K562 (cell line): ENCODE data around the gene ENOSF1. TPM values are rescaled to one million over a fixed set of nuclear protein-coding genes. Genes with fewer than 3 reads are reported as not detected.

ENCODE experiments used
- BACH1 ChIP-seq: fragments of 200-800 bp; sonication (Bioruptor generic); IDR thresholded peaks from 2 replicates; pipeline ENCODE4 v1.6.1; 2016; ENCODE audit warnings: missing genetic modification characterization, missing compliant biosample characterization
- BCOR ChIP-seq: fragments of 450-650 bp; IDR thresholded peaks from 2 replicates; pipeline ENCODE4 v1.6.1; 2016
- BDP1 ChIP-seq: IDR thresholded peaks from 3 replicates; pipeline ENCODE4 v1.6.1; 2011; ENCODE audit not compliant: insufficient read length, insufficient read depth
- CBFA2T3 ChIP-seq: fragments of 450-650 bp; IDR thresholded peaks from 2 replicates; pipeline ENCODE4 v1.6.1; 2017
- DIDO1 ChIP-seq: fragments of 450-650 bp; IDR thresholded peaks from 2 replicates; pipeline ENCODE4 v1.6.1; 2016; ENCODE audit warnings: low read depth, missing biosample characterization, missing genetic modification characterization
- DPF2 ChIP-seq: fragments of 450-650 bp; IDR thresholded peaks from 2 replicates; pipeline ENCODE4 v1.6.1; 2016
- EP400 ChIP-seq: fragments of 450-650 bp; IDR thresholded peaks from 2 replicates; pipeline ENCODE4 v1.6.1; 2017; ENCODE audit warnings: antibody characterized with exemption, mild to moderate bottlenecking, moderate library complexity
- GTF2F1 ChIP-seq: IDR thresholded peaks from 2 replicates; pipeline ENCODE4 v1.6.1; 2011; ENCODE audit warnings: low read depth, low read length, improper control_type of control experiment
- HMGXB4 ChIP-seq: sonication (generic); formaldehyde crosslinking; IDR thresholded peaks from 2 replicates; pipeline ENCODE4 v1.8.1; 2023; ENCODE audit warnings: mild to moderate bottlenecking, missing genetic modification reagents
- MAZ ChIP-seq, 2 experiments: fragments of 450-650 bp in 1 of 2; sonication (generic) in 1 of 2; formaldehyde crosslinking; IDR thresholded peaks in 1 of 2; conservative IDR thresholded peaks in 1 of 2; 2 replicates each; pipeline versions ENCODE4 v1.4.0 to v1.5.0; 2020; ENCODE audit warnings: mild to moderate bottlenecking in 1 of 2, missing genetic modification reagents in 1 of 2
- NFE2 ChIP-seq: IDR thresholded peaks from 2 replicates; pipeline ENCODE4 v1.6.1; 2014; ENCODE audit warnings: antibody characterized with exemption, low read depth
- NRF1 ChIP-seq, 2 experiments: fragments of 450-650 bp; IDR thresholded peaks in 1 of 2; conservative IDR thresholded peaks in 1 of 2; 2 replicates each; pipeline ENCODE4 v1.6.1; 2014; ENCODE audit warnings: mild to moderate bottlenecking in 2 of 2
- PCBP1 ChIP-seq: fragments of 200-400 bp; formaldehyde crosslinking; IDR thresholded peaks from 2 replicates; pipeline ENCODE4 v1.6.1; 2018; ENCODE audit warnings: mild to moderate bottlenecking, low read depth, low read length; ENCODE audit not compliant: poor library complexity, severe bottlenecking
- PML ChIP-seq: IDR thresholded peaks from 2 replicates; pipeline ENCODE4 v1.6.1; 2012; ENCODE audit warnings: low read length, inconsistent platforms
- RBM15 ChIP-seq: fragments of 200-400 bp; formaldehyde crosslinking; IDR thresholded peaks from 2 replicates; pipeline ENCODE4 v1.6.1; 2018; ENCODE audit warnings: mild to moderate bottlenecking, low read length, moderate library complexity; ENCODE audit not compliant: insufficient read depth
- ZNF224 ChIP-seq: sonication (generic); formaldehyde crosslinking; IDR thresholded peaks from 2 replicates; pipeline ENCODE4 v1.8.0; 2022; ENCODE audit warnings: mild to moderate bottlenecking, missing genetic modification reagents
- ZNF3 ChIP-seq: fragments of 250-450 bp; sonication (Bioruptor Pico); IDR thresholded peaks from 2 replicates; pipeline ENCODE4 v1.5.0; 2021; ENCODE audit warnings: mild to moderate bottlenecking, moderate library complexity
- polyA plus RNA-seq, 8 experiments: library from polyadenylated mRNA; depleted of rRNA in 4 of 8; stranded (reverse) in 5 of 8; unstranded in 3 of 8; fragments of >200 nt; fragmentation: Nextera tagmentation in 2 of 8; fragmentation: Illumina TruSeq in 1 of 8; extraction: Ambion mirVana in 2 of 8; extraction: Trizol in 1 of 8; gene quantifications; 2 replicates each; pipeline versions ENCODE4 v1.2.1 to v1.2.3, GENCODE V29; 2011 to 2014; ENCODE audit warnings: inconsistent platforms in 1 of 8, missing spikeins in 1 of 8
- total RNA-seq, 7 experiments: library from RNA; depleted of rRNA in 6 of 7; stranded (reverse); fragments of >200 nt in 6 of 7; fragmentation: Illumina TruSeq in 2 of 7; extraction: Trizol in 2 of 7; gene quantifications; 2 replicates each; pipeline versions ENCODE4 v1.2.1 to v1.2.3, GENCODE V29; 2011 to 2021; ENCODE audit warnings: low replicate concordance in 1 of 7
- TF ChIP-seq, protein P1 (sequence below): sonication (generic); formaldehyde crosslinking; IDR thresholded peaks from 2 replicates; pipeline ENCODE4 v1.8.1; 2023; ENCODE audit warnings: mild to moderate bottlenecking, missing genetic modification reagents
- TF ChIP-seq, protein P2 (sequence below): fragments of 450-650 bp; IDR thresholded peaks from 2 replicates; pipeline ENCODE4 v1.6.1; 2018; ENCODE audit not compliant: partially characterized antibody
- TF ChIP-seq, protein P3 (sequence below): fragments of 450-650 bp; IDR thresholded peaks from 2 replicates; pipeline ENCODE4 v1.6.1; 2018; ENCODE audit warnings: mild to moderate bottlenecking, low read depth; ENCODE audit not compliant: partially characterized antibody

The ENOSF1 gene
- total and polyA plus RNA-seq, 9 of the 15 experiments (the other 6 are each of a cell fraction or from before 2014, with no cell fraction given): 15.5 to 66.4 (median 46.5) TPM

- peak; percentile 87; the same call in 1 of the 2 replicates for TF ChIP-seq HMGXB4 (CRISPR knock-in tag)
- TF ChIP-seq DPF2: peak; percentile 54; the same call in 1 of the 2 replicates
- peak; percentile 71 for TF ChIP-seq PCBP1
- peak; percentile 35 for TF ChIP-seq EP400
- TF ChIP-seq BACH1 (tag): no peak
- TF ChIP-seq DIDO1 (tag): no peak
- TF ChIP-seq, protein P1, sequence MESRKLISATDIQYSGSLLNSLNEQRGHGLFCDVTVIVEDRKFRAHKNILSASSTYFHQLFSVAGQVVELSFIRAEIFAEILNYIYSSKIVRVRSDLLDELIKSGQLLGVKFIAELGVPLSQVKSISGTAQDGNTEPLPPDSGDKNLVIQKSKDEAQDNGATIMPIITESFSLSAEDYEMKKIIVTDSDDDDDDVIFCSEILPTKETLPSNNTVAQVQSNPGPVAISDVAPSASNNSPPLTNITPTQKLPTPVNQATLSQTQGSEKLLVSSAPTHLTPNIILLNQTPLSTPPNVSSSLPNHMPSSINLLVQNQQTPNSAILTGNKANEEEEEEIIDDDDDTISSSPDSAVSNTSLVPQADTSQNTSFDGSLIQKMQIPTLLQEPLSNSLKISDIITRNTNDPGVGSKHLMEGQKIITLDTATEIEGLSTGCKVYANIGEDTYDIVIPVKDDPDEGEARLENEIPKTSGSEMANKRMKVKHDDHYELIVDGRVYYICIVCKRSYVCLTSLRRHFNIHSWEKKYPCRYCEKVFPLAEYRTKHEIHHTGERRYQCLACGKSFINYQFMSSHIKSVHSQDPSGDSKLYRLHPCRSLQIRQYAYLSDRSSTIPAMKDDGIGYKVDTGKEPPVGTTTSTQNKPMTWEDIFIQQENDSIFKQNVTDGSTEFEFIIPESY: no peak
- TF ChIP-seq, protein P2, sequence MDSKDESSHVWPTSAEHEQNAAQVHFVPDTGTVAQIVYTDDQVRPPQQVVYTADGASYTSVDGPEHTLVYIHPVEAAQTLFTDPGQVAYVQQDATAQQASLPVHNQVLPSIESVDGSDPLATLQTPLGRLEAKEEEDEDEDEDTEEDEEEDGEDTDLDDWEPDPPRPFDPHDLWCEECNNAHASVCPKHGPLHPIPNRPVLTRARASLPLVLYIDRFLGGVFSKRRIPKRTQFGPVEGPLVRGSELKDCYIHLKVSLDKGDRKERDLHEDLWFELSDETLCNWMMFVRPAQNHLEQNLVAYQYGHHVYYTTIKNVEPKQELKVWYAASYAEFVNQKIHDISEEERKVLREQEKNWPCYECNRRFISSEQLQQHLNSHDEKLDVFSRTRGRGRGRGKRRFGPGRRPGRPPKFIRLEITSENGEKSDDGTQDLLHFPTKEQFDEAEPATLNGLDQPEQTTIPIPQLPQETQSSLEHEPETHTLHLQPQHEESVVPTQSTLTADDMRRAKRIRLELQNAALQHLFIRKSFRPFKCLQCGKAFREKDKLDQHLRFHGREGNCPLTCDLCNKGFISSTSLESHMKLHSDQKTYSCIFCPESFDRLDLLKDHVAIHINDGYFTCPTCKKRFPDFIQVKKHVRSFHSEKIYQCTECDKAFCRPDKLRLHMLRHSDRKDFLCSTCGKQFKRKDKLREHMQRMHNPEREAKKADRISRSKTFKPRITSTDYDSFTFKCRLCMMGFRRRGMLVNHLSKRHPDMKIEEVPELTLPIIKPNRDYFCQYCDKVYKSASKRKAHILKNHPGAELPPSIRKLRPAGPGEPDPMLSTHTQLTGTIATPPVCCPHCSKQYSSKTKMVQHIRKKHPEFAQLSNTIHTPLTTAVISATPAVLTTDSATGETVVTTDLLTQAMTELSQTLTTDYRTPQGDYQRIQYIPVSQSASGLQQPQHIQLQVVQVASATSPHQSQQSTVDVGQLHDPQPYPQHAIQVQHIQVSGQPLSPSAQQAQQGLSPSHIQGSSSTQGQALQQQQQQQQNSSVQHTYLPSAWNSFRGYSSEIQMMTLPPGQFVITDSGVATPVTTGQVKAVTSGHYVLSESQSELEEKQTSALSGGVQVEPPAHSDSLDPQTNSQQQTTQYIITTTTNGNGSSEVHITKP: peak; percentile 7
- 0 out of 2 replicates have a peak, but pooled peaks have one; percentile 53 for TF ChIP-seq ZNF224 (CRISPR knock-in tag)
- peak; percentile 58 for TF ChIP-seq PML
- TF ChIP-seq NFE2: no peak
- peak; percentile 52 to 60; a peak in 2 of 4 replicates for TF ChIP-seq MAZ (CRISPR knock-in tag; conservative IDR thresholded peaks at IDR 0.05 in 1 of 2, IDR thresholded peaks at IDR 0.05 in 1 of 2)
- TF ChIP-seq GTF2F1: no peak
- no peak for TF ChIP-seq BDP1
- no peak for TF ChIP-seq ZNF3 (CRISPR knock-in tag)
- TF ChIP-seq CBFA2T3: peak; percentile 65
- TF ChIP-seq, protein P3, sequence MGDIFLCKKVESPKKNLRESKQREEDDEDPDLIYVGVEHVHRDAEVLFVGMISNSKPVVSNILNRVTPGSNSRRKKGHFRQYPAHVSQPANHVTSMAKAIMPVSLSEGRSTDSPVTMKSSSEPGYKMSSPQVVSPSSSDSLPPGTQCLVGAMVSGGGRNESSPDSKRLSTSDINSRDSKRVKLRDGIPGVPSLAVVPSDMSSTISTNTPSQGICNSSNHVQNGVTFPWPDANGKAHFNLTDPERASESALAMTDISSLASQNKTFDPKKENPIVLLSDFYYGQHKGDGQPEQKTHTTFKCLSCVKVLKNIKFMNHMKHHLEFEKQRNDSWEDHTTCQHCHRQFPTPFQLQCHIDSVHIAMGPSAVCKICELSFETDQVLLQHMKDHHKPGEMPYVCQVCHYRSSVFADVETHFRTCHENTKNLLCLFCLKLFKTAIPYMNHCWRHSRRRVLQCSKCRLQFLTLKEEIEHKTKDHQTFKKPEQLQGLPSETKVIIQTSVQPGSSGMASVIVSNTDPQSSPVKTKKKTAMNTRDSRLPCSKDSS: no peak
- TF ChIP-seq RBM15: no peak
- no peak for TF ChIP-seq BCOR
- peak; percentile 82 to 85 for TF ChIP-seq NRF1 (conservative IDR thresholded peaks at IDR 0.05 in 1 of 2, IDR thresholded peaks at IDR 0.05 in 1 of 2)
Measured at GRCh38 chr18:657311-658000, 55.0 kb downstream of the ENOSF1 start, which contains the start of gene TYMS (continued).
